Retina (tissue), 1 donor: ENCODE results near the gene PRND.
A peak's percentile ranks its signal among the peaks of the same experiment; 100 is the strongest.
"Not testable (repeated sequence)": the region's sequence is repeated elsewhere in the genome, so short reads cannot be mapped to it uniquely, and the experiment has no call there.

ENCODE experiments used
- DNase-seq: peaks from one replicate; pipeline ENCODE4 v3.0.0-alpha.2; 2016

PRND gene

DNA sequence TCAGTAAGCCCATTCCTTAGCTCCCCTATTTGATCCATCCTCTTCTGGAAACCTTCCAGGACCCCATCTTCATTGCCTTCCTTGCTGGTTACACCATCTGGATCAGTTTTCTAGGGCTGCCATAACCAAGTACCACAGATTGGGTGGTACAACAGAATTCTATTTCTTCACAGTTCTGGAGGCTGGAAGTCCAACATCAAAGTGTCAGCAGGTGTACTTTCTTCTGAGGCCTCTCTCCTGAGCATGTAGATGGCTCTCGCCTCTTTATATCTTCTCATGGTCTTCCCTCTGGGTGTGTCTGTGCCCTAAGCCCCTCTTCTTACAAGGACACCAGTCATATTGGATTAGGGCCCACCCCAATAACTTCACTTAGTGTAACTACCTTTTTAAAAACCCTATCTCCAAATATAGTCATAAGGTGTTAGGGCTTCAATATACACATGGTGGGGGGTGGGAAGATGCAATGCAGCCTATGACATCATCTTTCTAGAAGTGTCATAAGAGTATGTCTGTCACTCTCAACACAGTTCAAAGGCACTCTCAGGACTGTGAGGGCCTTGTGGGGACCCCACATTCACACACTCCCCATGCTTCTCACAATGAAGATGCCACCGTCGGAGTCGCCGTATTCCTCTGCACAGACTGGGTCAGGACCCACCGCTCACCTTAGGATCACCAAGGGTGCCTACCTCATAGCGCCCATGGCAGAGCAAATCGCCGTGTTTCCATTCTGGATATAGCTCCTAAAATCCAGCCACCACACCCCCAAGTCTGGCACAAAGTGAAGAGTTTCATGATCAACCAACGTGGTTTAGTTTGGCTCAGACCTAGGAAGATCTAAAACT lies 12.2 kb upstream of the PRND start:
- DNase-seq, result no peak

DNA sequence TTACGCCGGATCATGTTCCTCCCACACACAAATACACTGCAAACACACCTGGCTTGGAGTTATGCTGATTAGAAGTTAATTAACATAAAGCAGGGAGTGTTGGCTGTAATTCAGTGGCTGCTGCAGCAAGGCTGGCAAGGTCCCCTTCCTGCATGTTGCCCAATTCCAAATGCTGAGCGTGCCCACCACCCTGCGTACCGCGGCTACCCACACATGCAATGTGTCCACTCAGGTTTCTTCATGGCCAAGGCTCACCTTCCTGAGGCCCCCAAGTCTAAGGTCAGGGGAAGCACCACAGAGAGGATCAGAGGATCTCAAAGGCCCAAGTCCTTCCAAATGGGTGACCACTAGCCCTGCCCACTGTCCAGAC lies 11.6 kb upstream of the PRND start:
- DNase-seq, result no peak

DNA sequence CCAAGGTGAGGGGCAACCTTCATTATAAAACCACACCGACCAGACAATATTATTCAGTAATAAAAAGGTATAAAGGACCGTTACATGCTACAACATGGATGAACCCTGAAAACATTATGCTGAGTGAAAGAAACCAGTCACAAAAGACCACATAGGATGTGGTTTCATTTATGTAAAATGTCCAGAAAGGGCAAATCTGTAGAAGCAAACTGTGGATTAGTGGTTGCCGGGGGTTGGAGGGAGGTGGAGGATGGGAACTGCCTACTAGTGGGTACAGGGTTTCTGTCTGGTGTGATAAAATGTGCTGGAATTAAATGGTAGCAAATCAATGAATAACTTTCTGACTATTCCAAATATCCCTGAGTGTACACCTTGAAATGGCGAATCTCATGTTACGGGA lies 10.2 kb upstream of the PRND start:
- DNase-seq, result no peak

DNA sequence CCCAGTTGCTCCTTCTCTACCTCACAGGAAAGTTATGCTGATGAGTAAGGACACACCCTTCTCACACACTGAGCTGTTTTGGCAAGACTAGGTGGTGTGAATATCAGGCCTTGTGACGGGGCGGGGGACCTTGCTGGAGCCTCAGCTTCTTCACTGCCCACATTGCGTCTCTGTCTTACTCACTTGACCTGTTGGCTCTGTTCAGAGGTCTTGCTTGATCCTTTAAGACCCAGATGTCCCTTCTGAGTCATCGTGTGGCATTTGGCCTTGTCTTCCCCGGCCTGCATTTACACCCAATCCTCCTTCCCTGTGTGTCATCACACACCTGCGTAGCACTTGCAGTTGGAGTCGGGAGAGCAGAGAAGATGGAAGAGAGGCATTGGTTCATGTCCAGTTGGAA lies 8.3 kb upstream of the PRND start:
- DNase-seq, result no peak

DNA sequence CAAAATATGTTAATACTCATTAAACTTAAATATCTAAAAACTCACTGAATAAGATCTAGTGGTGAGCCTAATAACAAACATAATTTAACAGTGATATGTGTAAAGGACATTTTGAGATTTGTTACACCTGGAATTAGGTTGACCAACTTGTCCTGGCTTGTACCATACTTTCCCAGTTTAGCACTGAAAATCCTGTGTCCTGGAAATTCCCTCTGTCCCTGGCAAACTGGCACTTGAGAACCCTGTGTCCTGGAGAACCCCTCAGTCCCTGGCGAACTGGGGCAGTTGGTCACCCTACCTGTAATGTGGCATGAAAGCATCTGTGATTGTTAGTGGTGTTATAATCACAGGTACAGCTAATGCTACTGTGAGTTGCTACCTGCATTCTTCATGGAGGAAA lies 6.9 kb upstream of the PRND start:
- no peak for DNase-seq

DNA sequence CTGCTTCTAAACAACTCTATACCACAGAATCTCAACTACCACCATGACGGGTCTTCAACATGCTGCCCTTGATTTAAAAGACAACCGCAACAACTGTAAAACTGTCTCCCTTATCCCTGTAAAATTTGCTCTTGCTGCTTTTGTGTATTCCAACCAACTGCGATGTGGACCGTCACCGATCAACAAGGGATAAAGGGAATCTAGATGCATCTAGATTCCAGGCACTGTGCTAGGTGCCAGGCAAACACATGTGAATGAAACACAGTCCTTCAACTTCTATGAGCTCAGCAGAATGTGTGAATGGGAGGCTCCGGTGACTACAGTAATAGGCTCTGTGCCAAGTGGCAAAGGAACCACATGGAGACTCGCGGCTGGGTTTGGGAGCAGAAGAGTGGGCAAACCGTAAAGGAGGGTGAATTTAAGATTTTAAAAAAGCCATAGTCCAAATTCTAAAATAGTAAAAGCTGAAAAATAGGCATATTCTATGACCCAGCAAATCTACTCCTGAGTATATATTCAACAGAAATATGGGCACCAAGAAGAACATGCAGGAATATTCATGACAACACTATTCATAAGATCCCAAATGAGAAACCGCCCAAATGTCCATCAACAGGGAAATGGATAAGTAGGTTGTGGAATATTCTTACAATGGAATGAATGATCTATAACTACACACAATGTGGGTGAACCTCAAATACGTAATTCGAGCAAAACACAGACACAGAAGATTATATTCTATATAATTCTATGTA lies 3.7 kb upstream of the PRND start:
- DNase-seq, result no peak

DNA sequence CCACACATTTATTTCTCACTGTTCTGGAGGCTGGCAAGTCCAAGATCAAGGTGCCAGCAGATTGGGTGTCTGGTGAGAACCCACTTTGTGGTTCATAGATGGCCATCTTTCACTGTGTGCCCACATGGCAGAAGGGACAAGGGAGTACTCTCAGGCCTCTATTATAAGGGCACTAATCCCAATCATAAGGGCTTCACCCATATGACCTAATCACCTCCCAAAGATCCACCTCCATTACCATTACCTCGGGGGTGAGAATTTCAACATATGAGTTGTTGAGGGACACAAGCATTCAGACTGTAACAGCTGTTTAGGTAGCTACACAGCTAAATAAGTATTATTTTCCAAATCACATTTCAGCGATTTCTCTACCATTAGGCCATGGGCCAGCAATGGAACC lies 2.5 kb upstream of the PRND start:
- no peak for DNase-seq

DNA sequence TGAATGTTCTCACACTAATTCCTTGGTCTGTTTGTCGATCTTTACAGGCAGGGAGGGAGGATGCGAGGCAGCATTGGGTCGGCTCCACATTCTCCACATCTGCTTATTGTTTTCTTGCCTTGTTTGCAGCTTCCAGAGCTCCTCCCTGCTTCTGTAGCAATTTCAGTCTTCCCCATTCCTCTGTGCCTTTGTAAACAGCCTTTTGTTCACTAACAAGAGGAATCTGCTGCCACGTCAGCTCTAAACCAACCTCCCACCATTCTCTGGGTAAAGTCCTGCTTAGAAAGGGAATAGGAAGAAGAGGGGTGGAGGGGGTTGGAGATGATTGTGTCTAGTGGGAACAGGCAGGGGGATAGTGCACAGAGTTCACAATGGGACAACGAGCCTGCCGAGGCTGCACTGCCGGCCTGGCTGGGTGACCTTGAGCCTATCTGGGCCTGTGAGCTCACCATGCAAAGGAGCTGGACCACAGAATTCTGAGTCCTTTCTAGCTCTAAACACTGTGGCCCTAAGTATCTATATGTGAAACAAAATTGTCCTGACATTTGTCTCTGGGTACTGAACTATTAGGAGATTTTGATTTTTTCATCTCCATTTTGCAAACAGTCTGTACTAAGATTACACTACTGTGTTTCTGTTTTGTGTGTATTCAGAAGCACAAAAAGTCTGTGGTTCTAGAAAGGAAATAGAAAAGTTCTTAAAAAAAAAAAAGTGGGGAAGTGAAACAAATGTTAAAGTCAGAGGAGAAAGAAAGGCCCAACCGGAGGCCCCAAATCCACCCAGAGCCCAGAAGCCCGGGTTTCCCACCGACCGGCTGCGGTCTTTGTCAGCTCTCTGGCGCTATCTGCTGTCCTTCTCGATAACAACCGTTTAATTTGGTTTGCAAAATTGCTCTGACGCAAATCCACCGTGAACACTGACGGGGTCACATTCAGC lies 1.4 kb upstream of the PRND start:
- peak; percentile 86 for DNase-seq

DNA sequence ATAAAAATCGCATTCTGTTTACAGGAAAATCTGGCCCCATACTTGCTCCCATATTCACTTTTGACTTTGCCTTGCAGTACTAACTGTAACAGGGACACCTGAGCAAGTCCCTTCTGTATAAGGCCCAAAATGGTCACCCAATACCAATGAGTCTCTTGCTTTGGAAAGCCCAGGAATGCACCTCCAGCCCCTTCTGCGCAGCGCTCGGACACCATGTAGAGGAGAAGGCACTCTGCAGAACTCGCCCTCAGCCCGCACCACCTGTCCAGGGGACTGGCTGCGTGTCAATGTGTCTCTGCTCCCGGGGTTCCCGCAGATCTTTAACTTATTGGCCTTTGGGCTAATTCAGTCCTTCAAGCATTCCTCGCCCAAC lies 746 bp upstream of the PRND start:
- no peak for DNase-seq

DNA sequence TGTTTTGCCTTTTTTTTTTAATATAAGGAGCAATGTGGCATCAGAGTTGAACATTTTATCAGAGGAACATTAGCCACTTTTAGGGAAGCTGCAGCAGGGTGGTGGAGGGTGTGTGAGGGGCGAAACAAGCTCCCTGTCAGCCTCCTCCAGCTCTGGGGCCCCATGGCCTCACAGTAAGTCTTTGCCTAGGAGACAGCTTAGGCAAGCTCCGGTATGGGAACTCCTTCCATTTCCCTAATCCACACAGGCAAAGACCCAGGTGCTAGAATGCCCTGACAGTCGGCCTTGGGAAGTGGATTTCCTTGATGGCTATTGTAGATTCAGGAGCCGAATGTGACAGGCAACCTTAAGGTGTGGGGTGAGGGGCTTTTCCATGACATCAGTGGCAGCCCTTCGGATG lies 862 bp downstream of the PRND start:
- no peak for DNase-seq

DNA sequence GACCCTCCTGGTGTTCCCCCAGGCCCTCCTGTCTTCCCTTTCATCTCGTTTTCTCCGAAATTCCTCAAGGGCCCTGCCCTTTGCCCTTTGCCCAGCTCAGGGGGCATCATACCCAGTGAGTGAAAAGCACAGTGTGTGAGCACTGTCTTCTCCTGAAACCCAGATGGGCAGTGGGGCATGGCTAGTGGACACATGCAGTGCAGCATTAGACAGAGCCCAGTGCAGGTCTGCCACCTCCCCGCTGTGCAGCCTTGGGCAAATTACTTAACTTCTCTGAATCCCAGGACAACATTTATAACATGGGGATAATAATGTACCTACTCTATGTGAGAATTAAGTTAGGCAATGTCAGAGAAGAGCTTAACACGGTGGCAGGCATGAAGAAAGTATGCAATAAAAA lies 1.3 kb downstream of the PRND start:
- no peak for DNase-seq

DNA sequence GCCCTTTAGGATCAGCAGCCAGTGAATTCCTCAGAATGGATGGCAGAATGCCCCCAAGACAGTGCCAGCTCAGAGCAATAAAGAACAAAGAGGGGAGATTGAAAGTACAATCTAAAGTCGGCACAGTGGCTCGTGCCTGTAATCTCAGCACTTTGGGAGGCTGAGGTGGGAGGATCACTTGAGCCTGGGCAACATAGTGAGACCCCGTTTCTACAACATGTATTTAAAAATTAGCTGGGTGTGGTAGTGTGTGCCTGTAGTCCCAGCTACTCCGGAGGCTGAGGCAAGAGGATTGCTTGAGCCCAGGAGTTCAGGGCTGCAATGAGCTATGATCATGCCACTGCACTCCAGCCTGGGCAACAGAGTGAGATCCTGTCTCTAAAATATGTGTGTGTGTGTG lies 1.8 kb downstream of the PRND start:
- DNase-seq, result not testable (repeated sequence)

DNA sequence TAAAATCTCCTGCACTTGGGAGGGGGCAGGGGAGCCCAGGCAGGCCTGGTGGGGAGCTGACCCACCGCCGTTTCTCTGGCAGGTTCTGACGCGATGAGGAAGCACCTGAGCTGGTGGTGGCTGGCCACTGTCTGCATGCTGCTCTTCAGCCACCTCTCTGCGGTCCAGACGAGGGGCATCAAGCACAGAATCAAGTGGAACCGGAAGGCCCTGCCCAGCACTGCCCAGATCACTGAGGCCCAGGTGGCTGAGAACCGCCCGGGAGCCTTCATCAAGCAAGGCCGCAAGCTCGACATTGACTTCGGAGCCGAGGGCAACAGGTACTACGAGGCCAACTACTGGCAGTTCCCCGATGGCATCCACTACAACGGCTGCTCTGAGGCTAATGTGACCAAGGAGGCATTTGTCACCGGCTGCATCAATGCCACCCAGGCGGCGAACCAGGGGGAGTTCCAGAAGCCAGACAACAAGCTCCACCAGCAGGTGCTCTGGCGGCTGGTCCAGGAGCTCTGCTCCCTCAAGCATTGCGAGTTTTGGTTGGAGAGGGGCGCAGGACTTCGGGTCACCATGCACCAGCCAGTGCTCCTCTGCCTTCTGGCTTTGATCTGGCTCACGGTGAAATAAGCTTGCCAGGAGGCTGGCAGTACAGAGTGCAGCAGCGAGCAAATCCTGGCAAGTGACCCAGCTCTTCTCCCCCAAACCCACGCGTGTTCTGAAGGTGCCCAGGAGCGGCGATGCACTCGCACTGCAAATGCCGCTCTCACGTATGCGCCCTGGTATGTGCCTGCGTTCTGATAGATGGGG lies 3.0 kb downstream of the PRND start:
- no peak for DNase-seq

DNA sequence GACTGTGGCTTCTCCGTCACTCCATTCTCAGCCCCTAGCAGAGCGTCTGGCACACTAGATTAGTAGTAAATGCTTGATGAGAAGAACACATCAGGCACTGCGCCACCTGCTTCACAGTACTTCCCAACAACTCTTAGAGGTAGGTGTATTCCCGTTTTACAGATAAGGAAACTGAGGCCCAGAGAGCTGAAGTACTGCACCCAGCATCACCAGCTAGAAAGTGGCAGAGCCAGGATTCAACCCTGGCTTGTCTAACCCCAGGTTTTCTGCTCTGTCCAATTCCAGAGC lies 3.5 kb downstream of the PRND start:
- no peak for DNase-seq

DNA sequence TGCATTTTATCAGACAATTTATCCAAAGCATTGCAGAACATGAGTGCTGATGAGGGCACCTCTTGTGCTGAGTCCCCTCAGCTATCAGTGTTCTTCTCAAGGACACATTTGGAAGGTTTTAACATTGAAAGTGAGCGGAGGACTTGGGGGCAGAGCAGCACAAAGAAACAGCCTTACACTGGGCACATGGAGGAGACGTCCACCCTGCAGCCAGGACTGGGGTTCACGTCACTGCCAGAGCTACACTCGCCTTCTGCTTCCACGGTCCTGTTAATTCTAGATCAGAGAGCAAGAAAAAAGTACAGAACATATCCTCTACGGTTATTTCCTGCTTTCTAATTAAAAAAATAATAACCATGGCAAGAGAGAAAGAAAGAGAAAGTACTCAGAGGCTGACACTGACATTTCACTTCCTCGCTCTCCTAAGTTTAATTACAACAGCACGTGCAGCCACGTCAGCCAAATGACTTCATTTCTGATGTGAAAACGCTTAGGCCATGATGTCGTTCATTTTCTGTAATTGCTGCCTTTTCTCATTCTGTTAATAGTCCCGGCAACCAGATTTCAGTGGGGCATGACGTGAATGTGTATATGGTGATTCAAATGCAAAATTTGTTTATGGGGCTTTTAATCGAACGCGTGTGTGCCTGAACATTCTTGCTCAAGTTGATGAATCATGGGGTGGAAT lies 5.1 kb downstream of the PRND start:
- DNase-seq, result no peak

DNA sequence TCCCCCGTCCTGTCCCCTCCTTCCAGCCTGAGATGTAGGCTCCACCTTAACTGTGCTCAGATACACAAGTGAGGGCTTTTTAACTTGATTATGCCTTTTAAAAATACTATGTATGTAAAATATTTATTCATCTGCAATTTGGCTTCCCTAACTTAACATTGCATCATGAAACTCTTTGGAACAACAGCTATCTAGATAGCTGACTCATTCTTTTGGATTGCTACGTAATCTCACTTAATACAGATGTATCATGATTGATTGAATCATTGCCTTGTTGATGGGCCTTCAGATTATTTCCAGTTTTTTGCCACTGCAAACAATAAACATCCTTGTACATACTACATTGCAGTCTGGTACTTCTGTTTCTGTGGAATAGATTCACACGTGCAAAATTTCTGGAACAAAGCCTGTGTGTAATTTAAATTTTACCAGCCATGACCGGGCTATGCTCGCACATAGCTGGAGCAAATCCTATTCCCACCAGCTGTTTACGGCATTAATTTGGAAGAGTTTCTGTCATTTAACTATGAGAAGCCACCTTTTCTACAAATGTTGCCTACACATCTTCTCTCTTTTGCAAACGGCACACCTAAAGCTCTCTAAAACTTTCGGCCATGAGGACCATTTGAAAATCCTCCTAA lies 6.5 kb downstream of the PRND start:
- DNase-seq, result no peak

DNA sequence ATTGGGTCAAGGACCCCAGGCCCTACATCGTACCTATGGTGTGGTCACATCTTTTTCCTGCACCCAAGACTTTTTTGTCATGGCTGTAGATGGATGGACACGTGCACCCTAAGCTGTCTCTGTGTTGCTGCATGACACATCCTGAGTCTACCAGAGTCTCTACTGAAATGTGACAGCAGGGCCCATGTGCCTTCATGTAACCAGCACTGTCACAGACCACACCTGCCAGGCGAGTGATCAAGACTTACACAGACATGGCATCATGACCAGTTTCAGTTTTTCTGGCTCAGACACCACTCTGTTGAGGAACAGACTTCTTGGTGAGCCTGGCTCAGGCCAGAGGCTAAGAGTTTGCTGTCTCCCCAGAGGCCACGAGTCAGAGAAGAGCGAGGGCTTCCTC lies 7.6 kb downstream of the PRND start:
- DNase-seq, result no peak

DNA sequence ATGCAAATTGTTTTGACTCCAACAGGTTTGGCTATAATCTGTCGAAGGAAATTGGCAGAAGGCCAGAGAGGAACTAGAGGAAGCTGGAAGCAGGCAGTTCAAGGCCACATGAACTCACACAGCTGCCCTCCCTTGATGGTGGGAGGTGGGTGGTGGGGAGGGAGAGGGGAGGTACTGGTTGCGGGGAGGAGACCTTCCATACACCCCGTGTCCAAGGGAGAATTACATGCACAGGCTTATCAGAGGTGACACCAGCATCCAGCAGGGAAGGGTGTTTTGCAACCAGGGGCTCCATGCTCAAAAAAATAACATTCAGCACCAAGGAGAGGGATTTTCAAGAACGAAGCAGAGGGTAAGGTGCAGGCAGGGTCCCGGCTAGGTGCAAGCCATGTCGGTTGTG lies 9.1 kb downstream of the PRND start:
- no peak for DNase-seq

DNA sequence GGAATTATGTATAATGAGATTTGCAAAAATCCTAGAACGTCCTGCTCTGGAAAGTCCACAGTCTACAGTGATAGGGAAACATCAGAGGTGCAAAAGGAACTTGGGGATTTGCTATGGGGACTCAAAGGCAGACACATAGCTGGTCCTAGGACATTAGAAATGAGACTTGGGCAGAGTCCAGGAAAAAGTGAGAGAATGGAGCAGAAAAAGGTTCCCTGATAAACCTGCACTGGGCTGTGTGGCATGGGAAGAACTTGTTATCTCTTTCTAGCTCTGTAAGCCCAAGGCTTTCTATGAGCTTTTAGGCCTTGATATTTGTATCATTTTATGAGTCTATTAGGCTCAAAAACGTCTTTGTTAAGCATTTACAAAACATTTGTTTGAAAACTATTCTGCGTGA lies 15.2 kb downstream of the PRND start:
- no peak for DNase-seq

DNA sequence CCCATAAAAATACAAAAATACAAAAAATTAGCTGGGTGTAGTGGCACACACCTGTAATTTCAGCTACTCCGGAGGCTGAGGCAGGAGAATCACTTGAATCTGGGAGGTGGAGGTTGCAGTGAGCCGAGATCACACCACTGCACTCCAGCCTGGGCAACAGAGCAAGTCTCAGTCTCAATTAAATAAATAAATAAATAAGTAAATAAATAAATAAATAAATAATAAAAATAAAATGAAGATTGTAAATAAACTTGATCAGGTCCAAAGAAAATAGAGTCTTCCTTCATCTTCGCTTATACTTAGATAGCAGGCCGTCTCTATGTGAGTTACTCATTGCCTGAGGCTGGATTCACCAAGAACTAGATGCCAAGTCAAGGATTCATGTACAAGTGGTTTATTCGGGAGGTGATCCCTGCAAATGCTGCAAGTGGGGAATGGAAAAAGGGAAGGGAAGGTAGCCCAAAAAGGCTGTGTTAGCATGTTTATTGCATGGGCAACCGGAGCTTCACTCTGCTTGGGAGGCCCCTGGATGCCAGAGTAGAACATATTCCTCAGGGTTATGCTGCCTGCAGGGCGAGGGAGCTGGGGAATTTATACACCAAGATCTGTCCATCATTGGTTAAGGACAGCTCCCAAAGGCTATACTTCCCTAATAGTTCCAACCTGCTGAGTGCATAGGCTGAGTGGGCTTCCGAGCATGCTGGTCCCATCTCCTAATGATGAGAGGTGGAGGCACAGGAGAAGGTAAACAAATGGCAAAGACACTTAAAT lies 16.3 kb downstream of the PRND start:
- no peak for DNase-seq
